Stimulated activated CD4-positive, alpha-beta T cell treated with anti-CD3 and anti-CD28 coated beads, Interleukin-4, amount 100 ng/mL, for 24 hours (primary cell): ENCODE measurements around the gene ABCA13.

Experiments used
- DNase-seq: peaks from one replicate; pipeline ENCODE4 v3.0.0-alpha.2; 2020

The ABCA13 gene

GRCh38 chr7:48454750-48455192 lies 283.5 kb downstream of the ABCA13 start:
- no peak for DNase-seq

DNA sequence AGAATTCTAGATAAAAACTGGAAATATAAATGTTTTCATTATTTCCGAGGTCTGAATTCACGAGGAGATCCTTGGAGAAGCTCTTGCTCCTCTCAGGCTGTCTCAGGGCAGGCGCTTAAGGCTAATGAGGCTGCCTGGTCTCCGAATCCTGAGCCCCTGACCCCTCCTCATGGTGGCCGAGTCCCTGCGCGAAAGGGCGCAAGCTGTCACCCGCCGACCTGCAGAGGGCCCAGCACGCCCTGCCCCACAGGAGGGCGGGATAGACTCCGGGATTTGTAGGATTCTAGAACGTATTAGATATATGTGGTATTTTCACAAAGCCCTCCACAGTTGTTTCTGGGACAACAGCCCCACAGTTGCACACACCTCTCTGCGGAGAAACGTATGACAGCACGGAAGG lies 284.1 kb downstream of the ABCA13 start:
- no peak for DNase-seq

- no peak for DNase-seq
These were observed 287.7 kb downstream of the ABCA13 start for GRCh38 chr7:48458701-48459524.

- DNase-seq = no peak
These were observed 295.5 kb downstream of the ABCA13 start for GRCh38 chr7:48466713-48467112.

DNA sequence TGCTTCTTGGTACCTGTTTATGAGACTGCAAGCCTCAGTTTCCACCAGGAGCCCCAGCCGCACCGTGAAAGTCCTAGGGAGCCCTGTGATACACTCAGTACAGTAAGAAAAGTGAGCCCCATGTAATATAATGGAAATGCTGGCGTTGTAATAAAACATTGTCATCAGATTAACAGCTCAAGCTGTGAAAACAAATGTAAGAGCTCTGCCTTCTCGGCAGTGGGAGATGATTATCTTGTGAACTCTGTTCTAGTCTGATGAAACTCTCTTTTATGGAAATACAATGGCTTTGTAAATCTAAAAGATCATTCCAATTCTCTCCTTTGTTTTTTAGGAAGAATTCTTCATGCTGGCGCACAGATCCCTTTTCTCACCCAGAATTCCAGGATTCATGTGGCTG lies 299.9 kb downstream of the ABCA13 start:
- DNase-seq = no peak

- no peak for DNase-seq
These were observed 301.4 kb downstream of the ABCA13 start for GRCh38 chr7:48472640-48473039.

- no peak for DNase-seq
These were observed 302.1 kb downstream of the ABCA13 start for GRCh38 chr7:48473205-48473865.

GRCh38 chr7:48481235-48481634 lies 310.0 kb downstream of the ABCA13 start:
- DNase-seq = no peak

DNA sequence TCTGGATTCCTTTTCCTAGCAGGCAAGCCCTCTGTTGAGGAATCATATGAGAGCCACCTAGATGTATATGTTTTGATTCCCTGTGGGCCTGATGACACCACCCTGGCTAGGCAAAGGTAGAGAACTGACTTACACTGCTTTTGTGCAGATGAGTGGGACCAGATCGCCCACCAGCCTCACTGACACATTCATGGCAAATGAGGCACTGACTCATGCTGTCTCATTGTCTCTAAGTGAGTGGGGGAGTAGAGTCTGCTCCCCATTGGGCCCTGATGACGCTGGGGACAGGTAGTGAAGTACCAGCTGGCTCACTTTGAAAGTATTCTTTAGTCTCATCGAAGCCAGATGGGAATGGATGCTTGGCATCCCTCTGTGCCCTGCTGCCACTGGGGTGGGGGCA lies 326.3 kb downstream of the ABCA13 start:
- no peak for DNase-seq

GRCh38 chr7:48502021-48502420 lies 330.8 kb downstream of the ABCA13 start:
- no peak for DNase-seq

- DNase-seq = no peak
These were observed 333.8 kb downstream of the ABCA13 start for GRCh38 chr7:48505051-48505450.

- no peak for DNase-seq
These were observed 334.2 kb downstream of the ABCA13 start for GRCh38 chr7:48505466-48505865.

DNA sequence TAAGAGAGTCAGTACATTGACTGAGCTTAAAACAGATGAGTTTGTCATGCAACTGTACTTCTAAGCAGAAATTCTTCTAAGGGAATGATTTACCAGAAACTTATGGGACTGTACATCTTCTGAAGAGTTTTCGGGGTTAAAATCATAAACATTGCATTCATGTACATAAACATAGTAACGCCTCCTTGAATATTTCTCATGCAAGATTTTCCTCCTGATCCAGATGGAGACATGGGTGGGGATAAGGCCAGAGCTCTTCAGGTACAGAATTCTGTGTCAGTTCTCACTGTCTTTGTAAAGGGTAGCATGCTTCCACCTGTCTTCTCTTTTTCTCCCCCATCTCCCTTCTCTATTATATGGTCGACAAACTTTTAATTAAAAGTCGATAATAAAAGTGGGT lies 335.3 kb downstream of the ABCA13 start:
- DNase-seq = no peak

DNA sequence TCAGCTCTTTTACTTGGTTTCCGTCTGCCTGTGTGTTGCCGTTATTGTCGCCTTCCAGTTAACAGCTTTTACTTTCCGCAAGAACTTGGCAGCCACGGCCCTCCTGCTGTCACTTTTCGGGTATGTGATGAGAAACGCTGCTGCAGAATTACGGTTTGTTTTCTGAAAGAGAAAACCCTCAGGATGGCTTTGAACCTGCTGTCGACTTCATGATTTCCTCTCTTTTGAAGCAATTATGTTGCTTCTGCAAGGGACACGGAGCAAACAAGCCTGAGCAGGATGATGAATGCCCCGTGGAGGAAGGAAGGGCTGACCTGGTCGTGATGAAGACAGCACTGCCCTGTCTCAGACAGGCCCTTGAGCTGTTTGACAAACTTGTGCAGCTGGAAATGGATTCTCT lies 339.8 kb downstream of the ABCA13 start:
- no peak for DNase-seq

DNA sequence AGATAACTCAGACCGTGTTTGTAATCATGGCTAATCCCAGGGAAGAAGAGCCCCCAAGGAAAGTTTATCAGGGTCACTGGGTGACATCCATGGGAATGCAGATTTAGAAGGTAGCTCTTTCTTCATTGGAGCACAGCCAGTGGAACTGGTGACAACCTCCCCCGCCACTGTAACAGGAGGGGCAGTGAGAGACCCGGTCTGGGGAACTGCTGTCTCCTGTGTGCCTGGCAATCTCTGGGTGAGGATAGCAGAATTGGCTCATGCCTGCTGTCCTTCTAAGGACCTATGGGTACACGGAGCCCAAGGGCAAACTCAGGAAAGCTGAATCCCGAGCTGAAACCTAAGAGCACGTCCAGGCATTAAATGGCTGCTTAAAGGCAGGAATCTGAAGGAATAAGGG lies 341.6 kb downstream of the ABCA13 start:
- DNase-seq = no peak

- DNase-seq = no peak
These were observed 343.9 kb downstream of the ABCA13 start for GRCh38 chr7:48515171-48515570.

- no peak for DNase-seq
These were observed 346.8 kb downstream of the ABCA13 start for GRCh38 chr7:48518092-48518491.

DNA sequence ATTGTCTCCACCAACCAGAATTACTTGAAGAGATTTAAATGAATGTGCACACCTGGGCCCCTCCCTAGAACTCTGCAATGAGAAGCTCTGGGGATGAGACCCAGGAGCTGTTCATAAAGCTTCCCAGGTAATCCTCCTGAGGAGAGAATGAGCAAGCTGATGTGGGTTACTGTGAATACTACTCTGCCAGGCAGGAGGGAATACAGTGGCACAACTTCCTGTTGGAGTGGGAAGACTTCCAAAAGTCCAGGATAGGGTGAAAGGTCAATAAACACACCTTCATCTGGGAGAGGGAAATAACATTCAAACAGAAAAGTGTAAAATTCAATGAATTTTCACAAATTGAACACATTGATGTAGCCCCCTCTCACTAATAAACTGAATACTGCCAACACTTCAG lies 351.4 kb downstream of the ABCA13 start:
- DNase-seq = no peak

- DNase-seq = no peak
These were observed 354.8 kb downstream of the ABCA13 start for GRCh38 chr7:48525736-48526732.

DNA sequence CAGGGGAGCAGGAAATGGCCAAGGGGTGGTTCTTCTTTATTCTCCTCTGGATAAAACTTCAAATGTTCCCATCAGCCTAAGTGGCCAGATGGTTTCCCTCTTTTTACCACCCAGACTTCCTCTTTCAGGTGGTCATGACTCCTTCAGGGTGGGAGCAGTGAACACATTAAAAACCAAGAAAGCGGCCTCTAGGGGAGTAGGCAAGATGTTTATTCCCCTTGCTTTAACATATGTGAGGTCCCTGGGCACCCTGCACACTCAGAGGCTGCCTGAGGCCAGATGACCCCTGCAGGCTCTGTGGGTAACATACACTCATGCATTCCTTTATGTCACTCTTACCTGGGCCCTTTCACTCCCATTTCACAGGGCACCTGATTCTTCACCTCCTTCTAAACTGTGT lies 357.4 kb downstream of the ABCA13 start:
- no peak for DNase-seq

DNA sequence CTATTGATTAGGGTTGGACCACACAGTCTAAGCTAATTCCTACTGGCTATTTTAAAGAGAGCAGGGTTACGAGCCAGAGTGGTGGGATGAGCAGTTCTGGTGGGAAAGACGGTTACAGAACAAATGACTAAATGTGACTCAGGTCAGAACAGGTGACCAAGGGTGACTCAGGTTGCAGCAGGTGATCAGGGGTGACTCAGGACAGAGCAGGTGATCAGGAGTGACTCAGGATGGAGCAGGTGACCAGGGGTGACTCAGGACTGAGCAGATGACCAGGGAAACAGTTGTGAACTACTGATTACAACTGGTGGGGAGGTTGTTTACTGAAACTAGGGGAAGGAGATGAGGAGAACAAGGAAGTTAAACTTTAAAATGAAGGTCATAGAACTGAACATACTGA lies 366.3 kb downstream of the ABCA13 start:
- no peak for DNase-seq

- DNase-seq = no peak
These were observed 369.5 kb downstream of the ABCA13 start for GRCh38 chr7:48540746-48541145.

GRCh38 chr7:48548667-48549066 lies 377.4 kb downstream of the ABCA13 start:
- DNase-seq = no peak
